Colonic mucosa (tissue), 4 donors: ENCODE results near the gene HOXD9. TPM values are rescaled to one million over a fixed set of nuclear protein-coding genes. Genes with fewer than 3 reads are reported as not detected.

Experiments used
- DNase-seq: peaks from one replicate; pipeline ENCODE4 v3.0.0-alpha.2; 2020
- H3K27ac ChIP-seq: fragments of 200-600 bp; one replicate; pipeline ENCODE4 v1.8.0; 2021
- H3K27me3 ChIP-seq: fragments of 200-600 bp; one replicate; pipeline ENCODE4 v1.8.0; 2021
- H3K36me3 ChIP-seq: fragments of 200-600 bp; one replicate; pipeline ENCODE4 v1.8.0; 2021
- H3K4me1 ChIP-seq: fragments of 200-600 bp; one replicate; pipeline ENCODE4 v1.8.0; 2021; ENCODE audit warnings: mild to moderate bottlenecking
- H3K4me3 ChIP-seq: fragments of 200-600 bp; one replicate; pipeline ENCODE4 v1.8.0; 2021
- H3K9ac ChIP-seq, 2 donors: one replicate each; pipeline ENCODE4 v1.7.0; 2013; ENCODE audit warnings: control low read depth in 2 of 2, low read depth in 2 of 2, low read length in 2 of 2
- H3K9me3 ChIP-seq: fragments of 200-600 bp; one replicate; pipeline ENCODE4 v1.8.0; 2021
- CTCF ChIP-seq: fragments of 200-600 bp; IDR thresholded peaks from one replicate; pipeline ENCODE4 v1.8.0; 2022; ENCODE audit warnings: antibody characterized with exemption, mild to moderate bottlenecking
- intact Hi-C: fragments of 100-400 bp; cut with DNase I; formaldehyde crosslinking; loops from one replicate; pipeline ENCODE4 v1.14.1; 2022
- total RNA-seq, 2 donors: library from RNA; stranded (reverse); fragmentation: NEBNext Ultra II Directional in 1 of 2; extraction: Animal tissue kit (Norgen Biotek cat#: 25700) in 1 of 2; gene quantifications; one replicate each; pipeline ENCODE4 v1.2.1, GENCODE V29; 2021
- donor health status: healthy.
- donor health status: DM: no; HTN: no; CAD: no.
- donor health status: DM: no; HTN: no; CAD: no.

The HOXD9 gene
- total RNA-seq, 2 donors from 2014 or later: 0.86 to 1.7 TPM

GRCh38 chr2:176128982-176129796, 6.7 kb downstream of the HOXD9 start, which contains the start of gene HOXD8:
TSS of gene HOXD8 (plus strand) at chr2:176129705. CDS start at chr2:176130367, 662 bp downstream.
- peak; percentile 72 for DNase-seq
- no peaks in the 10 kb centered on the region for H3K4me1 ChIP-seq
- H3K9ac ChIP-seq: peak within 1 kb of the TSS; percentile 67 to 70

GRCh38 chr2:176129813-176130146, 7.3 kb downstream of the HOXD9 start:
- Histone ChIP-seq H3K4me3 (peak overlapping the region; percentile 41), H3K9me3 (no peaks in the 10 kb centered on the region), H3K4me1 (no peaks in the 10 kb centered on the region), H3K36me3 (no peaks in the 10 kb centered on the region), H3K9ac (peak overlapping the region in 1 of 2 donors; percentile 70), H3K27ac (peak overlapping the region; percentile 75), H3K27me3 (peaks cover 39% of the 10 kb centered on the region)
- no peak for TF ChIP-seq CTCF
- intact Hi-C loops: loop anchor here (5.0 to 10.0 kb wide), 3 partner anchors 508 to 1015 kb away; no protein-coding TSS in a partner anchor
- no peak for DNase-seq

More at GRCh38 chr2:176128982-176129796, 6.7 kb downstream of the HOXD9 start, which contains the start of gene HOXD8:
- Histone ChIP-seq H3K36me3 (no peaks in the 10 kb centered on the region), H3K27me3 (peaks cover 45% of the 10 kb centered on the region), H3K27ac (peak within 1 kb of the TSS; percentile 75), H3K4me3 (peak within 1 kb of the TSS; percentile 41), H3K9me3 (no peaks in the 10 kb centered on the region)
- intact Hi-C loops: loop anchor here (5.0 to 10.0 kb wide), 3 partner anchors 508 to 1016 kb away; no protein-coding TSS in a partner anchor
- no peak for TF ChIP-seq CTCF

- H3K36me3 ChIP-seq: no peaks in the 10 kb centered on the region
- TF ChIP-seq CTCF: no peak
- H3K9ac ChIP-seq: peak overlapping the region; percentile 63 to 70
- no peaks in the 10 kb centered on the region for H3K4me1 ChIP-seq
- DNase-seq: no peak
- H3K27me3 ChIP-seq: peaks cover 33% of the 10 kb centered on the region
- no peaks in the 10 kb centered on the region for H3K9me3 ChIP-seq
- H3K27ac ChIP-seq: peak overlapping the region; percentile 75
- peak overlapping the region; percentile 41 for H3K4me3 ChIP-seq
- intact Hi-C loops: no loop called here
Observed at GRCh38 chr2:176130147-176130956, 7.8 kb downstream of the HOXD9 start.

GRCh38 chr2:176130957-176131847, 8.7 kb downstream of the HOXD9 start:
- Histone ChIP-seq H3K36me3 (no peaks in the 10 kb centered on the region), H3K4me1 (no peaks in the 10 kb centered on the region), H3K9me3 (no peaks in the 10 kb centered on the region), H3K27me3 (peaks cover 29% of the 10 kb centered on the region), H3K9ac (peak overlapping the region; percentile 36 to 63), H3K27ac (peak overlapping the region; percentile 75), H3K4me3 (peak overlapping the region; percentile 41)
- no peak for DNase-seq
- intact Hi-C loops: no loop called here
- no peak for TF ChIP-seq CTCF

- no peak for DNase-seq
- H3K36me3 ChIP-seq: no peaks in the 10 kb centered on the region
- H3K27me3 ChIP-seq: peaks cover 28% of the 10 kb centered on the region
- intact Hi-C loops: no loop called here
- H3K27ac ChIP-seq: no peak overlapping the region
- H3K4me1 ChIP-seq: no peaks in the 10 kb centered on the region
- no peaks in the 10 kb centered on the region for H3K9me3 ChIP-seq
- no peak overlapping the region for H3K4me3 ChIP-seq
- H3K9ac ChIP-seq: peak overlapping the region in 1 of 2 donors; percentile 63
- TF ChIP-seq CTCF: no peak
Observed at GRCh38 chr2:176131848-176132158, 9.3 kb downstream of the HOXD9 start.
